Measurements from ENCODE around the gene NPTXR. TPM values are rescaled to one million over a fixed set of nuclear protein-coding genes. Genes with fewer than 3 reads are reported as not detected.
A peak's percentile ranks its signal among the peaks of the same experiment; 100 is the strongest.

NPTXR gene
- total RNA-seq (2021; fragmentation: NEBNext Ultra II Directional; extraction: Animal tissue kit (Norgen Biotek cat#: 25700)), result 1 to 10 TPM; 1.4 to 5.4 (median 1.6) TPM
- long read RNA-seq, full-length matches to known transcripts, result 1 of 1 reads
- long read RNA-seq, partial matches to known transcripts, result 0 of 1 reads
- long read RNA-seq, other reads (novel, unspliced or antisense), result 0 of 1 reads

- no peak for TF ChIP-seq CTCF (IDR thresholded peaks at IDR 0.05)
- Mint-ChIP-seq H3K4me3 (peak within 1 kb of the TSS; percentile 61), H3K27ac (no peak within 1 kb of the TSS), H3K4me1 (ENCODE audit: low read depth) (peaks cover 5% of the 10 kb centered on the region; the same call in 1 of the 2 replicates), H3K36me3 (ENCODE audit: low read depth) (no peaks in the 10 kb centered on the region), H3K27me3 (ENCODE audit: insufficient read depth) (peaks cover 41% of the 10 kb centered on the region), H3K9me3 (no peaks in the 10 kb centered on the region)
- DNase-seq, result peak; percentile 13
Observed at GRCh38 chr22:38843657-38844314, at the start of gene NPTXR. TSS of gene NPTXR (minus strand) at chr22:38844028.

- Mint-ChIP-seq H3K4me1 (ENCODE audit: low read depth) (no peaks in the 10 kb centered on the region), H3K4me3 (no peak overlapping the region), H3K27ac (no peak overlapping the region), H3K27me3 (ENCODE audit: insufficient read depth) (peaks cover 24% of the 10 kb centered on the region), H3K9me3 (no peaks in the 10 kb centered on the region), H3K36me3 (ENCODE audit: low read depth) (no peaks in the 10 kb centered on the region)
- TF ChIP-seq CTCF (IDR thresholded peaks at IDR 0.05), result no peak
- no peak for DNase-seq
Observed at GRCh38 chr22:38891256-38891655, 47.4 kb upstream of the NPTXR start.

- H3K27me3 Mint-ChIP-seq (ENCODE audit: insufficient read depth), result peaks cover 24% of the 10 kb centered on the region
- no peak overlapping the region for H3K27ac Mint-ChIP-seq
- no peaks in the 10 kb centered on the region for H3K4me1 Mint-ChIP-seq (ENCODE audit: low read depth)
- no peaks in the 10 kb centered on the region for H3K9me3 Mint-ChIP-seq
- H3K36me3 Mint-ChIP-seq (ENCODE audit: low read depth), result no peaks in the 10 kb centered on the region
- DNase-seq, result no peak
- no peak overlapping the region for H3K4me3 Mint-ChIP-seq
- no peak for TF ChIP-seq CTCF (IDR thresholded peaks at IDR 0.05)
Observed at GRCh38 chr22:38890377-38890776, 46.5 kb upstream of the NPTXR start.

GRCh38 chr22:38886333-38886732 is 42.5 kb upstream of the NPTXR start:
- H3K9me3 Mint-ChIP-seq, result no peaks in the 10 kb centered on the region
- no peak for TF ChIP-seq CTCF (IDR thresholded peaks at IDR 0.05)

GRCh38 chr22:38882972-38883622 is 39.3 kb upstream of the NPTXR start:
- H3K27ac Mint-ChIP-seq, result no peak overlapping the region

More at GRCh38 chr22:38886333-38886732, 42.5 kb upstream of the NPTXR start:
- H3K4me3 Mint-ChIP-seq, result no peak overlapping the region
- H3K27ac Mint-ChIP-seq, result no peak overlapping the region
- peaks cover 19% of the 10 kb centered on the region for H3K4me1 Mint-ChIP-seq (ENCODE audit: low read depth)
- peaks cover 37% of the 10 kb centered on the region for H3K27me3 Mint-ChIP-seq (ENCODE audit: insufficient read depth)
- no peaks in the 10 kb centered on the region for H3K36me3 Mint-ChIP-seq (ENCODE audit: low read depth)
- no peak for DNase-seq

More at GRCh38 chr22:38882972-38883622, 39.3 kb upstream of the NPTXR start:
- H3K4me3 Mint-ChIP-seq, result no peak overlapping the region
- H3K36me3 Mint-ChIP-seq (ENCODE audit: low read depth), result no peaks in the 10 kb centered on the region
- peaks cover 23% of the 10 kb centered on the region for H3K4me1 Mint-ChIP-seq (ENCODE audit: low read depth)
- peaks cover 36% of the 10 kb centered on the region for H3K27me3 Mint-ChIP-seq (ENCODE audit: insufficient read depth)
- no peak for TF ChIP-seq CTCF (IDR thresholded peaks at IDR 0.05)
- no peaks in the 10 kb centered on the region for H3K9me3 Mint-ChIP-seq
- no peak for DNase-seq
